Neural cell (in vitro differentiated cells): ENCODE measurements around the gene EP400. TPM values are rescaled to one million over a fixed set of nuclear protein-coding genes. Genes with fewer than 3 reads are reported as not detected.

Experiments
- H2AFZ ChIP-seq: fragments of 200-600, 300-800 bp; sonication (generic), shearing (Covaris generic); 2 replicates; pipeline ENCODE4 v1.6.0; 2014; ENCODE audit warnings: low read depth, mild to moderate bottlenecking, antibody characterized with exemption, low read length, moderate library complexity
- H3F3A ChIP-seq: fragments of 200-600 bp; shearing (Covaris generic); 2 replicates; pipeline ENCODE4 v1.6.1; 2016; ENCODE audit warnings: mild to moderate bottlenecking, moderate library complexity, mixed read lengths, antibody characterized with exemption, low read length; ENCODE audit not compliant: insufficient read depth, poor library complexity, severe bottlenecking
- H3K27ac ChIP-seq: fragments of 200-600, 300-800 bp; sonication (generic), shearing (Covaris generic); 2 replicates; pipeline ENCODE4 v1.5.1; 2014; ENCODE audit warnings: mild to moderate bottlenecking, low read length, moderate library complexity
- H3K27me3 ChIP-seq: fragments of 300-800, 200-600 bp; sonication (generic), shearing (Covaris generic); 2 replicates; pipeline ENCODE4 v1.6.0; 2014; ENCODE audit warnings: mild to moderate bottlenecking, low read depth, low read length, moderate library complexity; ENCODE audit not compliant: insufficient read depth
- H3K36me3 ChIP-seq: fragments of 300-800, 200-600 bp; sonication (generic), shearing (Covaris generic); 2 replicates; pipeline ENCODE4 v1.5.1; 2014; ENCODE audit warnings: mild to moderate bottlenecking, antibody characterized with exemption, low read length, moderate library complexity; ENCODE audit not compliant: insufficient read depth
- H3K4me2 ChIP-seq: fragments of 300-800, 200-600 bp; sonication (generic), shearing (Covaris generic); 2 replicates; pipeline ENCODE4 v1.6.0; 2014; ENCODE audit warnings: mild to moderate bottlenecking, low read length
- H3K4me3 ChIP-seq: fragments of 300-800, 200-600 bp; sonication (generic), shearing (Covaris generic); 2 replicates; pipeline ENCODE4 v1.5.1; 2014; ENCODE audit warnings: mild to moderate bottlenecking, low read length, moderate library complexity
- H3K79me2 ChIP-seq: fragments of 200-600 bp; shearing (Covaris generic); replicated peaks from 2 replicates; pipeline ENCODE4 v1.6.0; 2014; ENCODE audit warnings: mild to moderate bottlenecking, low read length, moderate library complexity; ENCODE audit not compliant: insufficient read depth
- H3K9ac ChIP-seq: fragments of 300-800, 200-600 bp; sonication (generic), shearing (Covaris generic); 2 replicates; pipeline ENCODE4 v1.6.1; 2016; ENCODE audit warnings: mild to moderate bottlenecking, low read length, mixed read lengths
- H3K9me2 ChIP-seq: fragments of 200-600 bp; shearing (Covaris generic); 2 replicates; pipeline ENCODE4 v1.6.1; 2016; ENCODE audit warnings: mild to moderate bottlenecking, low read length, mixed read lengths; ENCODE audit not compliant: insufficient read depth
- H3K9me3 ChIP-seq: fragments of 200-600, 300-800 bp; sonication (generic), shearing (Covaris generic); 2 replicates; pipeline ENCODE4 v1.6.1; 2016; ENCODE audit warnings: mild to moderate bottlenecking, mixed run types, low read length, moderate library complexity, mixed read lengths
- H4K20me1 ChIP-seq: fragments of 200-600 bp; shearing (Covaris generic); 2 replicates; pipeline ENCODE4 v1.6.1; 2016; ENCODE audit warnings: mild to moderate bottlenecking, mixed run types; ENCODE audit not compliant: insufficient read depth
- EP300 ChIP-seq: fragments of 450-650 bp; conservative IDR thresholded peaks from 2 replicates; pipeline ENCODE4 v1.6.1; 2014; ENCODE audit warnings: antibody characterized with exemption, mild to moderate bottlenecking, moderate library complexity; ENCODE audit not compliant: poor library complexity, severe bottlenecking
- EZH2 ChIP-seq: fragments of 200-600, 300-800 bp; shearing (Covaris generic), sonication (generic); IDR thresholded peaks from 2 replicates; pipeline ENCODE4 v1.6.1; 2014; ENCODE audit warnings: antibody characterized with exemption, low read length, borderline replicate concordance, mild to moderate bottlenecking; ENCODE audit not compliant: insufficient read depth, poor library complexity, severe bottlenecking
- MXI1 ChIP-seq: fragments of 450-650 bp; conservative IDR thresholded peaks from 2 replicates; pipeline ENCODE4 v1.6.1; 2014; ENCODE audit warnings: antibody characterized with exemption, mild to moderate bottlenecking; ENCODE audit not compliant: poor library complexity, severe bottlenecking
- POLR2AphosphoS5 ChIP-seq: IDR thresholded peaks from 2 replicates; pipeline ENCODE4 v1.6.1; 2012
- RAD21 ChIP-seq: fragments of 450-650 bp; conservative IDR thresholded peaks from 2 replicates; pipeline ENCODE4 v1.6.1; 2014; ENCODE audit warnings: antibody characterized with exemption, mild to moderate bottlenecking, moderate library complexity
- REST ChIP-seq: IDR thresholded peaks from 2 replicates; pipeline ENCODE4 v1.6.1; 2012; ENCODE audit warnings: borderline replicate concordance
- SMC3 ChIP-seq: fragments of 450-650 bp; conservative IDR thresholded peaks from 2 replicates; pipeline ENCODE4 v1.6.1; 2014; ENCODE audit warnings: antibody characterized with exemption, mild to moderate bottlenecking, moderate library complexity; ENCODE audit not compliant: poor library complexity
- TAF1 ChIP-seq: IDR thresholded peaks from 2 replicates; pipeline ENCODE4 v1.6.1; 2012; ENCODE audit warnings: low read depth
- polyA plus RNA-seq: library from polyadenylated mRNA; depleted of rRNA; stranded (reverse); fragments of >200 nt; gene quantifications from 2 replicates; pipeline ENCODE4 v1.2.3, GENCODE V29; 2014
- TF ChIP-seq, protein P1 (sequence below): fragments of 450-650 bp; IDR thresholded peaks from 2 replicates; pipeline ENCODE4 v1.5.1; 2014; ENCODE audit warnings: antibody characterized with exemption, mild to moderate bottlenecking, moderate library complexity; ENCODE audit not compliant: poor library complexity, severe bottlenecking

Gene EP400
- polyA plus RNA-seq, 1 donor from 2014 or later = 19.4 TPM

- Histone ChIP-seq H4K20me1 (no peaks in the 10 kb centered on the region), H3K4me3 (no peak overlapping the region), H3K9ac (no peak overlapping the region), H3K27ac (no peak overlapping the region), H3K9me3 (no peaks in the 10 kb centered on the region), H3K4me2 (no peak overlapping the region), H3K9me2 (no peaks in the 10 kb centered on the region), H3K27me3 (no peaks in the 10 kb centered on the region), H3F3A (no peaks in the 10 kb centered on the region), H2AFZ (no peak overlapping the region), H3K79me2 (no peaks in the 10 kb centered on the region), H3K36me3 (peaks cover 15% of the 10 kb centered on the region)
- TF ChIP-seq REST = no peak
- TF ChIP-seq MXI1 = no peak
- TF ChIP-seq RAD21 = no peak
- TF ChIP-seq EZH2 = no peak
- TF ChIP-seq POLR2AphosphoS5 = no peak
- TF ChIP-seq EP300 = no peak
- no peak for TF ChIP-seq TAF1
- TF ChIP-seq SMC3 = no peak
- TF ChIP-seq, protein P1, sequence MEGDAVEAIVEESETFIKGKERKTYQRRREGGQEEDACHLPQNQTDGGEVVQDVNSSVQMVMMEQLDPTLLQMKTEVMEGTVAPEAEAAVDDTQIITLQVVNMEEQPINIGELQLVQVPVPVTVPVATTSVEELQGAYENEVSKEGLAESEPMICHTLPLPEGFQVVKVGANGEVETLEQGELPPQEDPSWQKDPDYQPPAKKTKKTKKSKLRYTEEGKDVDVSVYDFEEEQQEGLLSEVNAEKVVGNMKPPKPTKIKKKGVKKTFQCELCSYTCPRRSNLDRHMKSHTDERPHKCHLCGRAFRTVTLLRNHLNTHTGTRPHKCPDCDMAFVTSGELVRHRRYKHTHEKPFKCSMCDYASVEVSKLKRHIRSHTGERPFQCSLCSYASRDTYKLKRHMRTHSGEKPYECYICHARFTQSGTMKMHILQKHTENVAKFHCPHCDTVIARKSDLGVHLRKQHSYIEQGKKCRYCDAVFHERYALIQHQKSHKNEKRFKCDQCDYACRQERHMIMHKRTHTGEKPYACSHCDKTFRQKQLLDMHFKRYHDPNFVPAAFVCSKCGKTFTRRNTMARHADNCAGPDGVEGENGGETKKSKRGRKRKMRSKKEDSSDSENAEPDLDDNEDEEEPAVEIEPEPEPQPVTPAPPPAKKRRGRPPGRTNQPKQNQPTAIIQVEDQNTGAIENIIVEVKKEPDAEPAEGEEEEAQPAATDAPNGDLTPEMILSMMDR = no peak
Observed at GRCh38 chr12:132040906-132041606, 91.3 kb downstream of the EP400 start.

GRCh38 chr12:132043216-132043615, 93.5 kb downstream of the EP400 start:
- peaks cover 11% of the 10 kb centered on the region for H3K36me3 ChIP-seq
- H2AFZ ChIP-seq = no peak overlapping the region
- no peaks in the 10 kb centered on the region for H3K9me2 ChIP-seq
- H3K9ac ChIP-seq = no peak overlapping the region
- no peak overlapping the region for H3K27ac ChIP-seq
- H3K4me2 ChIP-seq = no peak overlapping the region
- H4K20me1 ChIP-seq = no peaks in the 10 kb centered on the region
- no peaks in the 10 kb centered on the region for H3F3A ChIP-seq
- no peak overlapping the region for H3K4me3 ChIP-seq
- H3K9me3 ChIP-seq = no peaks in the 10 kb centered on the region
- H3K27me3 ChIP-seq = no peaks in the 10 kb centered on the region
- TF ChIP-seq RAD21 (no peak), EP300 (no peak), MXI1 (no peak)
- TF ChIP-seq, protein P1 = no peak
- H3K79me2 ChIP-seq = no peaks in the 10 kb centered on the region
